A549 (cell line): ENCODE measurements around the gene ORM2.

ENCODE experiments used
- BCL3 ChIP-seq: fragments of >200 bp; sonication (Bioruptor Twin); formaldehyde crosslinking; IDR thresholded peaks from 3 replicates; pipeline ENCODE4 v1.6.1; 2016
- CTCF ChIP-seq: fragments of >200 bp; sonication (Bioruptor Twin); formaldehyde crosslinking; IDR thresholded peaks from 3 replicates; pipeline ENCODE4 v1.5.1; 2016
- EP300 ChIP-seq, 2 experiments: fragments of >200 bp; sonication (Bioruptor Twin); formaldehyde crosslinking; IDR thresholded peaks; 2 replicates in 1 of 2; 3 replicates in 1 of 2; pipeline ENCODE4 v1.6.1; 2016 to 2017
- FOSB ChIP-seq: fragments of 250-450 bp; sonication (Bioruptor Pico); IDR thresholded peaks from 2 replicates; pipeline ENCODE4 v1.5.0; 2020; ENCODE audit warnings: mild to moderate bottlenecking, moderate library complexity
- HOXA7 ChIP-seq: fragments of 250-450 bp; sonication (Bioruptor Pico); IDR thresholded peaks from 2 replicates; pipeline ENCODE4 v1.5.0; 2020; ENCODE audit warnings: mild to moderate bottlenecking, moderate library complexity
- PBX3 ChIP-seq: IDR thresholded peaks from 2 replicates; pipeline ENCODE4 v1.6.1; 2012
- POLR2A ChIP-seq: IDR thresholded peaks from 2 replicates; pipeline ENCODE4 v1.6.1; 2012; ENCODE audit warnings: mild to moderate bottlenecking, low read length

GRCh38 chr9:114301798-114302565 is 27.7 kb upstream of the ORM2 start:
- no peak for TF ChIP-seq POLR2A
- no peak for TF ChIP-seq CTCF
- TF ChIP-seq BCL3: no peak
- TF ChIP-seq PBX3: no peak
- TF ChIP-seq EP300 (IDR thresholded peaks at IDR 0.05): no peak
- no peak for TF ChIP-seq FOSB (CRISPR knock-in tag)
- TF ChIP-seq HOXA7 (CRISPR knock-in tag): no peak
